Suprapubic skin (tissue), 3 donors: ENCODE measurements around the gene VSNL1.

ENCODE experiments used
- CTCF ChIP-seq, 2 donors: fragments of 200-600 bp in 1 of 2; fragments of 450-650 bp in 1 of 2; sonication (generic) in 1 of 2; IDR thresholded peaks; one replicate each; pipeline ENCODE4 v1.5.1; 2016 to 2019; ENCODE audit warnings: antibody characterized with exemption in 2 of 2, mild to moderate bottlenecking in 1 of 2, moderate library complexity in 1 of 2
- POLR2A ChIP-seq, 2 donors: fragments of 450-650 bp; IDR thresholded peaks; one replicate each; pipeline ENCODE4 v1.6.1; 2017; ENCODE audit warnings: antibody characterized with exemption in 2 of 2, mild to moderate bottlenecking in 2 of 2, moderate library complexity in 2 of 2

DNA sequence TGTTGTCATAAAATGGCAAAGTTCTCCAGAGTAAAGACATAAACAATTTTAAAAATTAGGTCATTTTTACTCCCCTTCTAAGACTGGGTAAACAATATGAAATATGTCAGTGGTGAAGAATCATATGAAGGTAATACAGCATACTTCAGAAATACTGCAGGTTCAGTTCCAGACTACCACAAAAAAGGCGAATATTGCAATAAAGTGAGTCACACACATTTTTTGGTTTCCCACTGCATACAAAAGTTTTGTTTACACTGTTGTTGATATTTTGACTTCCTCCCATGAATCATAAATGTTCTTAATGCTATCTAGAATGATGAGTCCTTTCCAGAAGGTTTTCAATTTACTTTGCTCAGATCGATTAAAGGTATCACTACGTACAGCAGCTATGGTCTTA lies 139.6 kb downstream of the VSNL1 start:
- no peak for TF ChIP-seq CTCF (IDR thresholded peaks at IDR 0.05)
- no peak for TF ChIP-seq POLR2A (IDR thresholded peaks at IDR 0.05)
